ACC112 (cell line): Measurements from ENCODE around the gene DGCR8.

Experiments
- H2AFZ ChIP-seq: fragments of 200-600 bp; sonication (generic); one replicate; pipeline ENCODE4 v1.6.0; 2017; ENCODE audit warnings: antibody characterized with exemption, low read length; ENCODE audit not compliant: unreplicated experiment
- H3K27ac ChIP-seq: fragments of 200-600 bp; sonication (generic); 2 replicates; pipeline ENCODE4 v1.5.1; 2014; ENCODE audit warnings: low read depth, mild to moderate bottlenecking, antibody characterized with exemption, low read length, moderate library complexity
- H3K27me3 ChIP-seq: fragments of 200-600 bp; sonication (generic); 2 replicates; pipeline ENCODE4 v1.6.1; 2014; ENCODE audit warnings: mild to moderate bottlenecking, antibody characterized with exemption, low read length, moderate library complexity, mixed read lengths; ENCODE audit not compliant: insufficient read depth
- H3K36me3 ChIP-seq: fragments of 200-600 bp; sonication (generic); 2 replicates; pipeline ENCODE4 v1.6.1; 2016; ENCODE audit warnings: mild to moderate bottlenecking, antibody characterized with exemption, low read length, moderate library complexity, mixed read lengths; ENCODE audit not compliant: insufficient read depth
- H3K4me1 ChIP-seq: fragments of 200-600 bp; sonication (generic); one replicate; pipeline ENCODE4 v1.6.1; 2016; ENCODE audit warnings: low read length, mixed read lengths; ENCODE audit not compliant: insufficient read depth, unreplicated experiment, control insufficient read depth
- H3K4me3 ChIP-seq: fragments of 200-600 bp; sonication (generic); 2 replicates; pipeline ENCODE4 v1.5.1; 2014; ENCODE audit warnings: mild to moderate bottlenecking, low read depth, low read length
- H3K79me2 ChIP-seq: fragments of 200-600 bp; sonication (generic); one replicate; pipeline ENCODE4 v1.6.0; 2016; ENCODE audit warnings: low read length; ENCODE audit not compliant: control insufficient read depth, unreplicated experiment, insufficient read depth

Gene DGCR8

DNA sequence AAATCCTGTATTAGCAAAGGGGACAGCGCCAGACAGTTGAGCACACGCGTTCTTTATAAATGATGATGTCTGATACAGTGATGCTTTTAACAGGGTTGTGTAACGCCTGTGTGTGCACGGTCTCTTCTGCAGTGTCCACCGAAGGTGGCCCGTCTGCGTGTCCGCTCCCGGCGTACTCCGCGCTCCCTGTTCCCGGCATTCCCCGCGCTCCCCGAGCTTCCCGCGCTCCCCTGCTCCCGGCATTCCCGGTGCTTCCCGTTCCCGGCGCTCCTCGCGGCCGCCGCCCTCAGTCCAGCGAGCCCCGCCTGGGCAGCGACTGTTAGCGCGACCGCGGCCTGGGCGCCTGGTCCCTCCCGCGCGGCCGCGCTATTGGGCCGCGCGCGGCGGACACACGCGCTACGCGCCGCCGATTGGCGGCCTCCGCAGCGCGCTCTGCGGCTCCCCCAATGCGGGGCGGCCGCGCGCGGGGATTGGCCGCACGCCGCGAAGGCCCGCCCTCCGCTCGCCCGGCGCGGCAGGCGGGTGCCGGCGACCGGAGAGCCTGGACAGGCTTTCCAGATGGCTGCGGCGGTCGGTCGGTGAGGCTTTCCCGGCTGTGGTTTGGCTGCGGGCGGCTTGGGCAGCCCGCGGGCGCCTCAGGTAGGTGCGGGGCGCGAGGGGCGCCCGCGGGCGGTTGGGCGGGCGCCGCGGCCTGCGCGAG lies at the start of gene DGCR8:
Gene DGCR8 (plus strand): TSS at position 497 of the 700 bp plus-strand sequence. CDS start 5,723 bp downstream, outside the sequence.
- H3K4me1 ChIP-seq: peaks cover 3% of the 10 kb centered on the region
- H2AFZ ChIP-seq: peak within 1 kb of the TSS; percentile 12
- H3K27me3 ChIP-seq: no peaks in the 10 kb centered on the region
- H3K36me3 ChIP-seq: no peaks in the 10 kb centered on the region
- peak within 1 kb of the TSS; percentile 84 for H3K27ac ChIP-seq
- peak within 1 kb of the TSS; percentile 97 for H3K4me3 ChIP-seq
- H3K79me2 ChIP-seq: peaks cover 45% of the 10 kb centered on the region

DNA sequence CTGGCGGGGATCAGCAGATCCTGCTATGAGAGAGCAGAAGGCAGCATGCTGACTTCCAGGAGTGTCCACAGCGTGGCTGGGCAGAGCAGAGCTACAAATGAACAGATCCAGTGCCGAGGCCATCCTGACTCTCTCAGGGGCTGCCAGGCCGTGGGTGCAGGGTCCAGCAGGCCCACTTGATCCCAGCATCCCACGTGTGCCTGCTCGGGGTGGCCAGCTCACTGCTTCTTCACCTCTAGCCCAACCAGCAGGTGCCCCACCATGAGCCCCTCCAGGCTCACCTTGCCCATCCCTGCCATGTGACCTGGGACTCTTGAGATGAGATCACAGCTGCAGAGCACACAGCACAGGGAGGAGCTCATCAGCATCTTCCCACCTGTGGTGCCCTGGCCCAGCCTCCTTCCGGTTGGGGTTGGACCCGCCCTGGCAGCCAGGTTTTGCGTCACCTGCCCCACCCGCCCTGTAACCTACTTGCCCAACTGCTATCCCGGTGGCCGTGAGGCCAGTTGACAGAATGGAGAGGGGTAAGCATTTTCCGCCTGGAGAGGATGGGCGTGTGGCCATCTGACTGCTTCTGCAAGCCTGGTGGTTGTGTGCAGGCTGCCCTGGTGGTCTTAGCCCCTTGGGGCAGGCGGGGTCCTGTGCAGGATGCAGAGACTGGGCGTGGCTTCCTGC lies 48.2 kb upstream of the DGCR8 start:
- H3K36me3 ChIP-seq: no peaks in the 10 kb centered on the region

DNA sequence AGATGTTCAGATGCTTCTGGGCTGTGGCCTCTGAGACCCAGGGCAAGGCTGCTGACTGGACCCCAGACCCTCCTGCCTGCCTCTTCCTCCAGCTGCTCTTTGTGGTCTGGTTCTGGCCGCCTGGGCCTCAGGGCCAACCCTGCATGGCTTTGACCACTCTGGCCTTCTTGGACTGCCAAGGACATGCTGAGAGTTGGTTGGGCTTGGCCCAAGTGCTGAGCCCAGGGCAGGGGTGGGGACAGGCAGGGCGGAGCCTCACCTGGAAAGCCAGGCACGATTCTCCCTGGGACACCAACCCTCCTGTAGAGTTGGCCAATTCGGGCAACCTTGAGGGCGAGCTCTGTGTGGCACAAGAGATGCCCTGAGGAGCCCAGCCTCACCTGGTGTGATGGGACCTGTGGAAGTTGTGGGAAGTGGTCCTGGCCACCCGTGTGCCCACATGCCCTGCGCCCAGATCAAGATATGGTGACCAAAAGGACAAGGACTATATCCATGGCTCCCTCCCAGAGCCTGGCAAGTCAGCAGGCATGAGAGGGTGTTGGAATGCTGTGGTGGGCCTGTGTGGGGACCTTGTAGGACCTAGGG lies 47.5 kb upstream of the DGCR8 start:
- Histone ChIP-seq H3K4me1 (no peaks in the 10 kb centered on the region), H2AFZ (no peak overlapping the region), H3K4me3 (no peak overlapping the region), H3K36me3 (no peaks in the 10 kb centered on the region), H3K27ac (no peak overlapping the region), H3K79me2 (peaks cover 2% of the 10 kb centered on the region), H3K27me3 (no peaks in the 10 kb centered on the region)

More for the DNA sequence above, 48.2 kb upstream of the DGCR8 start:
- Histone ChIP-seq H3K27ac (no peak overlapping the region), H3K4me3 (no peak overlapping the region), H3K27me3 (no peaks in the 10 kb centered on the region), H3K79me2 (peaks cover 2% of the 10 kb centered on the region), H2AFZ (no peak overlapping the region), H3K4me1 (no peaks in the 10 kb centered on the region)

DNA sequence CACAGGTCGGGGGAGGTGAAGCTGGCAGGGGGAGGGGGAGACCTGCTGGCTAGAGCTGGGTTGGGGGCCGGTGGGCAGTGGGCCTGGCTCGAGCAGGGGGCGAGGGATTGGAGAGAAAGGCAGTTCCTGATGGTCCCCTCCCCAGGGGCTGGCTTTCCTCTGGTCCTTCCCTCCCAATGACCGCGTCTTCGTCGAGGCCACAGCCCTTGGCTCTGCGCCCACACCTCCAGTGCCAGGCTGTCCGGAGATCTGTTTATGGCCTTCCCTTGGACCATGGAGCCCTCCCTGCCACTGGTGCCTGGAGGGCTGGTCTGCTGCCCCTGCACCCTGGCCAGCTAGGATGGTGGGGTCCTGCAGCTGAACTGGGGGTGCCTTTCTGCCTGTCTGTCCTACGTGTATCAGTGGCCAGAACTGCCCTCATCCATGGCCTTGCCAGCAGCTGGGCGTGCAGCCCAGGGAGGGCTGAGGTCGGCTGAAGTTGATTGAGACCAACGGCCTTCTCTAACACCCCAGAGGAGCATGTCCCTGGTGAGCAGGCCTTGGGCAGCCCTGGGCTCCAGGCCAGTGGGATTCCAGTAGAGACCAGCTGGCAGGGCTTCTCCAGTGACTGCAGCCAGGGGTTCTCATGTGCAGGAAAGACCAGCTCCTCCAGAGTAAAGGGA lies 46.9 kb upstream of the DGCR8 start:
- Histone ChIP-seq H3K4me1 (no peaks in the 10 kb centered on the region), H3K27ac (no peak overlapping the region), H3K79me2 (peaks cover 2% of the 10 kb centered on the region), H2AFZ (no peak overlapping the region), H3K27me3 (no peaks in the 10 kb centered on the region), H3K36me3 (no peaks in the 10 kb centered on the region), H3K4me3 (no peak overlapping the region)

DNA sequence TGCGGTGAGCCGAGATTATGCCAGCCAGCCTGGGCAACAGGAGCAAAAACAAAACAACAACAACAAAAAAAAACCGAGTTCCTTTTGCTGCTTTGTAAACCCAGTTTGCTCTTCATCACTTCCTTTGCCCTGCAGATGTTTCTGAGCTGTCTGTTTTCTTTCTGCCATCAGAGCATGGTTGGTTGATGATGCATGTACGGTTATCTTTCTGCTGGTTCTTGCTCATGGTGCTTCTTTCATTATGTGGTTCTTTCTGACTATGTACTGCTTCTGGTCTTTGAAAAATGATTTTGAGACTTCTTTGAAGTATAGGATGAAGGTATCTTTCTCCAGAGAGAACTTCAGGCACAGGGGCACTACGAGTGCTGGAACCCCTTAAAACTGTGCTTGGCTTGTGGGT lies 45.9 kb upstream of the DGCR8 start:
- H3K27ac ChIP-seq: no peak overlapping the region
- no peak overlapping the region for H3K4me3 ChIP-seq
- H3K79me2 ChIP-seq: no peaks in the 10 kb centered on the region
- no peaks in the 10 kb centered on the region for H3K27me3 ChIP-seq
- no peaks in the 10 kb centered on the region for H3K4me1 ChIP-seq
- H2AFZ ChIP-seq: no peak overlapping the region
- H3K36me3 ChIP-seq: no peaks in the 10 kb centered on the region

- H3K27ac ChIP-seq: no peak overlapping the region
- no peak overlapping the region for H3K4me3 ChIP-seq
- H3K79me2 ChIP-seq: no peaks in the 10 kb centered on the region
- H2AFZ ChIP-seq: no peak overlapping the region
- no peaks in the 10 kb centered on the region for H3K4me1 ChIP-seq
- H3K36me3 ChIP-seq: no peaks in the 10 kb centered on the region
- no peaks in the 10 kb centered on the region for H3K27me3 ChIP-seq
Measured at GRCh38 chr22:20035375-20036083, 44.5 kb upstream of the DGCR8 start.

GRCh38 chr22:20036084-20036482 lies 44.0 kb upstream of the DGCR8 start:
- no peaks in the 10 kb centered on the region for H3K36me3 ChIP-seq
- no peaks in the 10 kb centered on the region for H3K27me3 ChIP-seq
- no peaks in the 10 kb centered on the region for H3K79me2 ChIP-seq
- H3K4me3 ChIP-seq: no peak overlapping the region
- no peak overlapping the region for H2AFZ ChIP-seq
- H3K4me1 ChIP-seq: no peaks in the 10 kb centered on the region
- no peak overlapping the region for H3K27ac ChIP-seq

- Histone ChIP-seq H3K27me3 (no peaks in the 10 kb centered on the region), H2AFZ (no peak overlapping the region), H3K36me3 (no peaks in the 10 kb centered on the region), H3K27ac (no peak overlapping the region), H3K4me3 (no peak overlapping the region), H3K79me2 (no peaks in the 10 kb centered on the region), H3K4me1 (no peaks in the 10 kb centered on the region)
Measured at GRCh38 chr22:20036535-20037392, 43.3 kb upstream of the DGCR8 start.

- H3K4me1 ChIP-seq: no peaks in the 10 kb centered on the region
- H3K27ac ChIP-seq: no peak overlapping the region
- H3K4me3 ChIP-seq: no peak overlapping the region
- no peak overlapping the region for H2AFZ ChIP-seq
- H3K27me3 ChIP-seq: no peaks in the 10 kb centered on the region
- no peaks in the 10 kb centered on the region for H3K79me2 ChIP-seq
- no peaks in the 10 kb centered on the region for H3K36me3 ChIP-seq
Measured at GRCh38 chr22:20037419-20037818, 42.6 kb upstream of the DGCR8 start.
